ENCODE results near the gene JPH2.

DNA sequence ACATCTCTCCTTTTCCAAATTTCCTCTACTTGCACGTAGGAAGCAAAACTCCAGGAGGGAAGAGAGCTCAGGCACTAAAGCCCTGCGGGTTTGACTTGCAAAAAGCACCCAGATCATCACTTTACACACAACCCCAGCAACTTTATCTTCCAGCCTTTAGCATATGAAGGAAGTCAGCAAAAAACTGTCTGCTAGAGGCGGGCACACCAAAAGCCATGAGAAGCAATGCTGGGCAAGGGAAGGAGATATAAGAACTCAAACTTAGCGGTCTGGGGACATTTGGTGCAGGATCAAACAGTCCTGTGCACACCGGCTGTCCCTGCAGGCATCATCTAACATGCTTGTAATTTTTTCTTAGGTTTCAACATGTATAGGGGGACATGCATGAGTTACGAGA, 113.3 kb downstream of the JPH2 start:
- no peak for TF ChIP-seq TAF1 (IDR thresholded peaks at IDR 0.05; ENCODE audit: borderline replicate concordance, low read depth, low read length)
- TF ChIP-seq TBL1XR1 (IDR thresholded peaks at IDR 0.05; ENCODE audit: low read depth, low read length), result no peak
- no peak for TF ChIP-seq ZNF24 (IDR thresholded peaks at IDR 0.05)
- no peak for TF ChIP-seq SMAD1 (IDR thresholded peaks at IDR 0.05; ENCODE audit: low read depth, partially characterized antibody)
- TF ChIP-seq CBX5 (IDR thresholded peaks at IDR 0.05; ENCODE audit: low read depth), result no peak
- no peak for TF ChIP-seq ZNF207 (IDR thresholded peaks at IDR 0.05; ENCODE audit: borderline replicate concordance)

Data from GM12878 (cell line).